ENCODE data around the gene FBXW8. TPM values are rescaled to one million over a fixed set of nuclear protein-coding genes. Genes with fewer than 3 reads are reported as not detected.

Gene FBXW8
- total and polyA plus RNA-seq, 2 donors (not counting 3 experiments of a cell fraction or from before 2014, with no cell fraction given), result 15.4 TPM

DNA sequence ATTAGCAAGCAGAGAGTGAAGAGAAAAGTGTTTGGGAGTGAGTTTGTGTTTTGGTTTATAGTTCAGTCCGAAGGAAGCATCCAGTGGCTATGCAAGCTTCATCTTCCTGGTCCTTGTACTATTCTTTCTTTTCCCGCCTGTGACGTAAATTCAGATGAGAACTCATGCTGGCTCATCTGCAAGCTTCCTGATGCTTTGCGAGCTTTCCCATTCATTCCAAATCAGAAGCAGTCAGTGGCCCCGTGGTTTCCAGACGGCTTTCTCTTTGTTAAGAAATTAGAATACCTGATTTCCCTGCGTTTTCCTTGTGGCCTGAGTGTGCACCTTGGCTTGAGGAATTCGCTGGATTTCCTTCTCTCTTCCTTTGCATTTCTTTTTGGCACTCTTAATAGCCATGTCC lies 99.0 kb downstream of the FBXW8 start:
- dilution Hi-C loops (cut with MboI; ENCODE audit: extremely low pct_ligation_motif_present, low sequenced_read_pairs), result no loop called here
- CTCF ChIA-PET, result no interaction called here
- Histone ChIP-seq H3K4me3 (replicated peaks in 1 of 3; ENCODE audit: insufficient read depth in 1 of 3, low read depth in 1 of 3, low read length in 3 of 3) (no peak overlapping the region), H3K9me3 (replicated peaks; ENCODE audit: control insufficient read depth, insufficient read depth, low read length) (no peaks in the 10 kb centered on the region), H4K20me1 (replicated peaks; ENCODE audit: control insufficient read depth, extremely low read depth, insufficient read depth, low read length) (no peaks in the 10 kb centered on the region), H3K27me3 (ENCODE audit: control insufficient read depth in 2 of 2, insufficient read depth in 2 of 2, low read length in 2 of 2) (no peaks in the 10 kb centered on the region), H3K4me2 (ENCODE audit: insufficient read depth, low read length) (no peak overlapping the region), H3K36me3 (ENCODE audit: control insufficient read depth in 2 of 2, extremely low read depth in 1 of 2, insufficient read depth in 2 of 2, low read length in 2 of 2) (peaks cover 9 to 17% of the 10 kb centered on the region in 2 experiments), H3K9ac (replicated peaks; ENCODE audit: extremely low read depth, insufficient read depth, low read length) (no peak overlapping the region), H3K79me2 (ENCODE audit: control insufficient read depth, insufficient read depth, low read length) (peaks cover 2% of the 10 kb centered on the region), H3K9me1 (replicated peaks; ENCODE audit: control insufficient read depth, extremely low read depth, insufficient read depth, low read length) (no peaks in the 10 kb centered on the region), H3K4me1 (ENCODE audit: control insufficient read depth, extremely low read depth, insufficient read depth, low read length) (peaks cover 13% of the 10 kb centered on the region), H3K27ac (ENCODE audit: insufficient read depth, low read depth, low read length) (no peak overlapping the region), H2AFZ (ENCODE audit: low read depth, low read length) (no peak overlapping the region)
- FAIRE-seq (no peak), DNase-seq (ENCODE audit: low read depth, low spot score) (no peak)
- BruUV-seq (replicated peaks), result no TSS peak
- TF ChIP-seq POLR2AphosphoS5 (IDR thresholded peaks at IDR 0.05; ENCODE audit: insufficient read depth, low read depth, low read length), result no peak
- TF ChIP-seq MYC (IDR thresholded peaks at IDR 0.05; ENCODE audit: low read depth, low read length), result no peak
- no peak for TF ChIP-seq JUN (IDR thresholded peaks at IDR 0.05; ENCODE audit: borderline replicate concordance, insufficient read depth, insufficient read length, low read depth)
- no peak for TF ChIP-seq POLR2A (IDR thresholded peaks at IDR 0.05; ENCODE audit: low read depth, low read length)
- TF ChIP-seq GATA2 (IDR thresholded peaks at IDR 0.05; ENCODE audit: insufficient read depth, insufficient read length, low read depth, low read length), result no peak
- TF ChIP-seq, protein P1, sequence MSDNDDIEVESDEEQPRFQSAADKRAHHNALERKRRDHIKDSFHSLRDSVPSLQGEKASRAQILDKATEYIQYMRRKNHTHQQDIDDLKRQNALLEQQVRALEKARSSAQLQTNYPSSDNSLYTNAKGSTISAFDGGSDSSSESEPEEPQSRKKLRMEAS (IDR thresholded peaks at IDR 0.05; ENCODE audit: insufficient read depth, insufficient read length), result no peak
- no peak for TF ChIP-seq FOS (IDR thresholded peaks at IDR 0.05; ENCODE audit: borderline replicate concordance, insufficient read depth, low read length)
- TF ChIP-seq EZH2 (IDR thresholded peaks at IDR 0.05; ENCODE audit: borderline replicate concordance, low read depth, low read length, severe bottlenecking), result no peak
- TF ChIP-seq, protein P2, sequence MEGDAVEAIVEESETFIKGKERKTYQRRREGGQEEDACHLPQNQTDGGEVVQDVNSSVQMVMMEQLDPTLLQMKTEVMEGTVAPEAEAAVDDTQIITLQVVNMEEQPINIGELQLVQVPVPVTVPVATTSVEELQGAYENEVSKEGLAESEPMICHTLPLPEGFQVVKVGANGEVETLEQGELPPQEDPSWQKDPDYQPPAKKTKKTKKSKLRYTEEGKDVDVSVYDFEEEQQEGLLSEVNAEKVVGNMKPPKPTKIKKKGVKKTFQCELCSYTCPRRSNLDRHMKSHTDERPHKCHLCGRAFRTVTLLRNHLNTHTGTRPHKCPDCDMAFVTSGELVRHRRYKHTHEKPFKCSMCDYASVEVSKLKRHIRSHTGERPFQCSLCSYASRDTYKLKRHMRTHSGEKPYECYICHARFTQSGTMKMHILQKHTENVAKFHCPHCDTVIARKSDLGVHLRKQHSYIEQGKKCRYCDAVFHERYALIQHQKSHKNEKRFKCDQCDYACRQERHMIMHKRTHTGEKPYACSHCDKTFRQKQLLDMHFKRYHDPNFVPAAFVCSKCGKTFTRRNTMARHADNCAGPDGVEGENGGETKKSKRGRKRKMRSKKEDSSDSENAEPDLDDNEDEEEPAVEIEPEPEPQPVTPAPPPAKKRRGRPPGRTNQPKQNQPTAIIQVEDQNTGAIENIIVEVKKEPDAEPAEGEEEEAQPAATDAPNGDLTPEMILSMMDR (IDR thresholded peaks at IDR 0.05; ENCODE audit: extremely low read depth in 1 of 2, insufficient read depth in 1 of 2, low read depth in 1 of 2, low read length in 2 of 2), result no peak
- POLR2A ChIA-PET, result no interaction called here
- intact Hi-C loops (cut with micrococcal nuclease), result loop anchor here (5.0 to 10.0 kb wide), 2 partner anchors 97 to 275 kb away; partner anchors contain the start of genes FBXW8, RNFT2 and SPRING1

Data from endothelial cell of umbilical vein (primary cell).